DMS114 treated with DMSO at 0.1 percent for 48 hours (cell line): Measurements from ENCODE around the gene SLC7A5.
"Not testable (repeated sequence)": the region's sequence is repeated elsewhere in the genome, so short reads cannot be mapped to it uniquely, and the experiment has no call there.

ENCODE experiments used
- DNase-seq: peaks from one replicate; lab custom pipeline; 2025; ENCODE audit not compliant: unreplicated experiment; lab: John Stamatoyannopoulos, UW

SLC7A5 gene

DNA sequence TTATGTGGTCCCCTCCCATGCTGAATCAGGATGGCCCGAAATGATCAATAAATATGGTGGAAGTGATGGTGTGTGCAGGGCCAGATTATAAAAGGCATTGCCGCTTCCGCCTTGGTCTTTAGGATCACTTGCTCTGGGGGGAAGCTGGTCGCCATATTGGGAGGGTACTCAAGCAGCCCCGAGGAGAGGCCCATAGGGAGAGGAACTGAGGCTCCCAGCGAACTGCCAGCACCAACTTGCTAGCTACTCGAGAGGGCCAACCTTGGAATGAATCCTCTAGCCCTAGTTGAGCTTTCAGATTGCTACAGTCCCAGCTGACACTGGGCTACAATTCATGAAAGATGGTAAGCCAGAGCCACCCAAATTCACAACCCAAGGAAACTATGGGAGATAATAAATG is 19.0 kb upstream of the SLC7A5 start:
- not testable (repeated sequence) for DNase-seq

DNA sequence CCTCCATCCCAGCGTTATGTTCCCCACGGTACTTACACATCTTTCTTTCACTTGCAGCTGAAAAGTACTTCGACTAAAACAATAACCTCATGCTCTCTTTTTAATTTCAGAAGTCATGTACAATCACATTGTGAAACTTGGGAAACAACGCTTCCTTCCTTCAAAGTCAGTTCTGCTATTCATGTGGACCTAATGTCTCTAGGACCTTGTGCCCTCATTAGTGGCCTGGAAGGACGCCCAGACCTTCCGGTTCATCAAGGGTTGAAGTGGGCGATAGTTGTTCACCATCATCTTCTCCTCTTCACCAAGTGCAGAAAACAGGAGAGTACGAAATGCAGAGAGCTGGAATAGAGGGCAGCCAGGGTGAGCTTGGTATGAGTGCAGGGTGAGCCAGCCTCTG is 18.6 kb upstream of the SLC7A5 start:
- not testable (repeated sequence) for DNase-seq

DNA sequence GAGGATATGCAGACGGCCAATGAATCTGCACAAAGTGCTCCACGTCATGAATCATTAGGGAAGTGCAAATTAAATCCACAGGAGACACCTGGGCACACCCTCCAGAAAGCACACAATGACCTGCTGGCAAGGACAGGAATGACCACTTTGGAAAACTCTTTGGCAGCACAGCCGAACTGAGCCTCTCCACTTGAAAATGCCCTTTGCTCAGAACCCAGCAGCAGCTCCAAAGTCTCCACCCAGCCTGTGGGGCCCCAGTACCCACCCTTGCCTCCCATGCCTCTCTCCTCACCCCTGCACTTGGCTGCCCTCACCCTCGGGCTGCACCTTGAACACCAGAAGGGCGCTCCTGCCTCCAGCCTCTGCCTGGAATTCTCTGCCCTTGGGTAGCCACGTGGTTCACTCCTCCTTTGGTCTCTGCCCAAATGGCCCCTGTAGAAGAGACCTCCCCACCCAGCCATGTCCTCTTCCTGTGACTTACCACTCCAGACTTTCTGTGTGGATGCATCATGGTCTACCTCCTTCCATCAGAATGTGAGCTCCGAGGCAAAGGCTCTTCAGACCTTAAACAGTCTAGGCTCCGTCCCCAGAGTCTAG is 16.2 kb upstream of the SLC7A5 start:
- not testable (repeated sequence) for DNase-seq

DNA sequence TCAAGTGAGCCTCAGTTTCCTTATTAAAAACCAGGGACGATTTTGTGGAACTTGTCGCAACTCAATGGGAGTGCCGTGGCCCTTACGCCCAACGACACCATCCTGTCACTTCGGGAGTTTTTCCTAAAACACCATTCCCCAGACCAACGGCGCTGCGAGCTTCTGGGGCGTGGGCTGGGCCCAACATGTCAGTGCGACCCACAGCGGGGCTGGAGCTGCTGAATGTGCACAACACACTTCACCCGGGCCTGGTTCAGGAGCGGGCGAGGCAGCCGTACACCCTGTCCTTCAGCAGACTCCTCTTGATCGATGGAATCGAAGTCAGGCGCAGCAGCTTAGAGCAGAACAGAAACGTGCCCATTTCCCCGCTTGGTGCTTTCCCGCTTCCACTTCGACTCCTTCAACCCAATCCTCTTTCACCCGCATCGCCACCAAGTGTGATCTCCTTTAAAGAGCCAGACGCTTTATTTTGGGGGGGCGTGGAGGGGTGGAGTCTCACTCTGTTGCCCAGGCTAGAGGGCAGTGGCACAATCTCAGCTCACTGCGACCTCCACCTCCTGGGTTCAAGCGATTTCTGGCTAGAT is 13.2 kb upstream of the SLC7A5 start:
- DNase-seq = no peak

DNA sequence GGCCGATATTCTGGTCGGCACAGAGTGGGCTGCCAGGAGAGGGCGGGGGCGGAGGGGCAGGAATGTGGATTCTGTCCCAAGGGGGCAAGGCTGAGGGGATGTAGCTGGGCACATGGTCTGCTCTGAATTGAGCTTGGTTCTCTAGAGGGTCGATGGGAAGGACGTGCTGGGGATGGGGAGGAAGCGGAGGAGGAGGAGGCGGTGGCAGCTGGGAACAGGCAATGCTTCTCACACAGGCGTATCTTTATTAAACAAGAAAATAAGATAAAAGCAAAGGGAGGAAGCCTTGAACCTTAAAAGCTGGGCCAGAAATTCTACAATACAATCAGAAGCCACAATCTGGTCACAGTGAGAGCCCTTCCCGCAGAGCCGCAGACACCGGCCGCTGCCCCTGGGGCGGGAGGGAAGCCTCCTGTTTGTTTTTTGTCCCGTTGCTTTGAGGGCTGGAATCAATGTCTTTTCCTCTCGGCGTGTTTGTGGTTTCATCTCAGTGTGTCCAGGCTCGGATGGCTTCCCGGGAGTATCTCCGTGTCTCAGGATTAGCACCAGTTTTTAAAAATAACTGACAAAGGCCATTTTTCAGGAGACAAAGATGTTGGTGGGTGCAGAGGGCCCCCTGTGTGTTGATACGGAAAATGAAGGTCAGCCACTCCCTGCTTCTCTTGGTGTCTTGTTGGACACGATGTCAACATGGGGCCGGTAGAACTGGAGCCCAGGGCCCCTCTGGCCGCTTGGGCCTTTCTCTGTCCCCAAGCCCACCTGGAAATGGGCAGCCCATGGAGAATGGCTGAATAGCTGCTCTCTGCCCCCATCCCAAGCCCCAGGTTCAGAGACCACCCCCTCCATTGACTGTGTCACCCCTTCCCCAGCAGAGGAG is 12.3 kb upstream of the SLC7A5 start:
- no peak for DNase-seq

DNA sequence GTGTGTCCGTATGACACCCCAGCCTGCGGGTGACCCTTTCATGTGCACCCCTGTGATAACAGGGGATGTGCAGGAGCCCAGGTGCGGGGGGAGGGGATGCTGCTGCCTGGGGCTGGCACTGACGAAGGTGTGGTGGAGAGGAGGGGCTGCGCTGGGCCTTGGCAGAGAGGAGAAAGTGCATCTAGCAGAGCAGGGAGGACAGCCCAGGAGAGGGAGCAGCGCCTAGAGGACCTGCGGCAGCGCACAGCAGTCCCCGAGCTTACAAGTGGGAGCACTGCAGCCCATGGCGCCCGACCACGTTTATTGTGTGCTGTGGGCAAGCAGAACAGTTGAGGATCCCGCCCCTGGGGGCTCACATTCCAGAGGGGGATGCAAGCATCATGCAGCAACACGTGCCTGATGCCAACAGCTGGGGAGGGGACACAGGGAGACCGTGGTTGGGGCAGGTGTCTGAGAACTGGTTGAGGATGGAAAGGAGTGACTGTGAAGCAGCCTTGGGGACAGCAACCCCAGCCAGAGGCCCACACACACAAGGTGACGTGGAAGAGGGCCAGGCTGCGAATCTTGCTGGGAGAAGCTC is 10.9 kb upstream of the SLC7A5 start:
- no peak for DNase-seq

DNA sequence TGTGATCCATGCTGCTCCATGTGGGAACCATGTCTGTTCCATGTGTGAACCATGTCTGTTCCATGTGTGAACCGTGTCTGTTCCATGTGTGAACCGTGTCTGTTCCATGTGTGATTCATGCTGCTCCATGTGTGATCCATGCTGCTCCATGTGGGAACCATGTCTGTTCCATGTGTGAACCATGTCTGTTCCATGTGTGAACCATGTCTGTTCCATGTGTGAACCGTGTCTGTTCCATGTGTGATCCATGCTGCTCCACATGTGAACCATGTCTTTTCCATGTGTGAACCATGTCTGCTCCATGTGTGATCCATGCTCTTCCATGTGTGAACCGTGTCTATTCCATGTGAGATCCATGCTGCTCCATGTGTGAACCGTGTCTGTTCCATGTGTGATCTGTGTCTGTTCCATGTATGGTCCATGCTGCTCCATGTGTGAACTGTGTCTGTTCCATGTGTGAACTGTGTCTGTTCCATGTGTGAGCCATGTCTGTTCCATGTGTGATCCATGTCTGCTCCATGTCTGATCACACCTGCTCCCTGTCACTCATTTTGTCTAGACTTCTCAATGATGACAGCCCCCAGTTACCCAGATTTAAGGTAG is 10.2 kb upstream of the SLC7A5 start:
- DNase-seq = not testable (repeated sequence)

DNA sequence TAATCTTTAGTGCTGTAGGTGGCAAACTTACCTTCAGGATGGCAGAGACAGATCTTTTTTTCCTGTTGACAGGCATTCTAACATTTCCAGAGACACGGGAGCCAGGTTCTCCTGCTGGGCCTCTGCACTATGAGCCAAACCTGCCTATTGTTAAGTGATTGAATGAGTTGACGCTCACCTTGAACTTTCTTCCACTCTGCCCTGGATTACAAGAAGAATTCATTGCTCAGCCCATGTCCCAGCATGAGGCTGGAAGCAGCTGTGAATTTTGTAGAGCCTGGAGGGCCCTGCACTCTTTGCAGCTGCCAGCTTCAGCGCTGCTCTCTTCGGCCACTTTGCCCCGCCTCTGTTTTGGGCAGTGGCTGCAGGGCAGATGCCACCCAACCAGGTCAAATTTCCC is 9.4 kb upstream of the SLC7A5 start:
- no peak for DNase-seq

DNA sequence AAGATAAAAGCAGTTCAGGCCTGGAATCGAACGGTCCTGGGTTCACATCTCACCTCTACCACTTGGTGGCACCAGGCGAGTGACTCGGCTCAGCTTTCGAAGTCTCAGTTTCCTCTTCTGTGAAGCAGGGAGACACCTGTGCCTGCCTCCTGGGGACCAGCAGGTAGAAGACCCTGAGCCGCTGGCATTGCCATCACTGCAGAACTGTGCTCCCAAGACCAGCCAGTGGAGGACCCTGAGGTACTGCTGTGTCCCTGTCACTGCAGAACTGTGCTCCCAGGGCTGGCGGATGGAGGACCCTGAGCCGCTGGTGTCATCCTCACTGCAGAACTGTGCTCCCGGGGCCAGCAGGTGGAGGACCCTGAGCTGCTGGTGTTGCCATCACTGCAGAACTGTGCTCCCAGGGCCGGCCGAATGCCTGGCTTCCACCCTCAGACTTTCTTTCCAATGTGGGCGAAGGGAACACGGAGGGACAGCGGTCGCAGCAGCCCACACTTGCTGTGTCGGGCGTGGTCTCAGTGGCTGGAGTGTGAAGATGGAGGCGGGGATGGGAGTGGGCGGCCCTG is 8.7 kb upstream of the SLC7A5 start:
- no peak for DNase-seq

DNA sequence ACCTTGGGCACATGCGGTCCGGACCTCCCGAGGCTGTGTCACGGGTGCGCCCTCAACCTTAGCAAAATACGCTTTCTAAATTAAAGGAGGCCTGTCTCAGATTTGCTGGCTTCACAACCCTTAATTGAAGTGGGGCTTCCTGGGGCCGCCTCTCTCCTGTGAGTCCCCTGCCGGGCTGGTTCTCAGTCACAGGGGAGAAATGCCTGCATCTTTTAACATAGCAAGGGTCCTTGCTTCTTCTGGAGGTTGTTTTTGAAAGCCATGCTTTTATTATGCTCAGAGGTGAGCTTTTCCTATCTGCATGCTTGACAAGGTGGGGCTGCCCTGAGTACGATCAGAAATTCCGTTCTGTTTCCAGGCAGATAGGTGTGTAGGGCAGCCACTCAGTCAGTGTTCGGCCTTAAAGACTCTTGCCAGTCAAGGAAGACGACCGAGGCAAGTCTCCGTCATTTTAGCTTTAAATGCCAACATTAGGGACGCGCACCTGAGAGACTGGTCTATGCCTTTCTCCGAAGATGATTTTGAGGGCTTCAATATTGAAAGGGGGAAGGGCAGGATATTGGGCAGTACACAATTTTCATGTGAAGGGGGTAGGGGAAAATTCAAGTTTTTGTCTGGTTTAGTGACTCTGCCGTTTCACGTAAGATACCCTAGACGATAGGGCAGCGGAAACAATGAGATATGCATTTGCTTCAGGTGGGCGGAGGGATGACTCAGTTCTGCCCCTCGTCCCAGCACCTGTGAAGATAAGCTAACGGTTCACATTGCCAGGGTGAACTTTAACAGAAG is 5.5 kb upstream of the SLC7A5 start:
- DNase-seq = no peak

DNA sequence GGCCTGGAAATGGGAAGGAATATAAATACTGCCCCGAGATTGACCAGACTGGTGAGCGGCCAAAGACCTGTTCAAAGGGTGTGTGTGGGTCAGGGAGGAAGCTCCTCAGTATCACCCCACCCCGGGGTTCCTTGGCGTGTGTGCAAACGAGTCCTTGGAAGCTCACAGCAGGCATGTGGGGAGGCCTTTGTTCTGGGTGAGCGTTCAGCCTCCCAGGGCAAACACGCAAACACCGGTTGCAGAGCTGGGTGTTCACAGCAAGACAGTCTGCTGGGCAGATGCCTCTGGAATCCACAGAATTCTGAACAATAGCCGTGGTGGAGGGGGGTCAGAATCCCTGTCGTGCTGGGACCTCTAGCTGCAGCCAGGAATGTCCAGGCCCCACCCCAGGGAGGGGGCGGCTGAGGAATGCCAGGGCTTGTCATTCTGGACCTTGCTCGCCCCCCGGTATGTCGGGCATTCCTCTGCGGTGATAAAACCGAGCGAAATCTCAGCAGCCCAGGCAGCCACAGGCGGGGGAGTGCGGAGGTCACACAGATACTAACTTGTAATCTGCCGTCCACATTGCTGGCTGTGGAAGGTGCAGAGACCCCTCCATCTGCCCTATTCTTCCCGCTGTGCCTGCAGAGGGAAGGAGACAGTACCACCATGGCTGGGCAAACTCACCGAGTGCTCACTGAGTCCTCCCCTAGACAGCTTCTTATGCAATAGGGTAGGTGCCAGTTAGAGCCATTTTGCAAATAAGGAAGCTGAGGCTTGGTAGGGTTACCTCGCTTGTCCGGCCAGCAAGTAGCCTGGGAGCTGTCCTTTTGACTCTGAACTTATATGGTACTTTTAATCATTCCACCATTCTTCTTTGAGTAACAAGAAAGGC is 1.3 kb upstream of the SLC7A5 start:
- not testable (repeated sequence) for DNase-seq

DNA sequence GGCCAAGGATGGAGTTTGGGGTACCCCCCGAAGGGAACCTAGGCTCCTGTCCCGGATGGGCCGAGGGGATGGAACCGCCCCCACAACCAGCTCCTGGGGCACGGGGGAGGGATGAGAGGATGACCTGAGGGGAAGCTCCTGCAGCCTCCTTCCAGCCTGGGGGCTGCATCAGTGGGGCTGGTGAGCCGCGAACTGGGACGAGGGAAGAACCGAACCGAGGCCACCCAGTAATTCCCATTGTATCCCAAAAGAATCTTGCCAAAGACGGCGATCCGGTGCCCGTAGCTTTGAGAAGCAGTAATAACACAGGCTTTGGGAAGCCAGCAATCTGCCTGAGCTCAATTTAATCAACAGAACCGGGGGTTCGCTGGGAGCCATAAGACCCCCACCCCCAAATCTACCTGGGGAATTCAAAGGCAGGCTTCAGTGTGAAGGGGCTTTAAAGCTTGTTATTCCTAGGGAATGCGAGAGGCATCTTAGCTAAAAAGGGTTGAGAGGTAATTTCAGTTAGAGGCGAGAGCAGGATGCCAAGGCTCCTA is 641 bp upstream of the SLC7A5 start:
- not testable (repeated sequence) for DNase-seq

DNA sequence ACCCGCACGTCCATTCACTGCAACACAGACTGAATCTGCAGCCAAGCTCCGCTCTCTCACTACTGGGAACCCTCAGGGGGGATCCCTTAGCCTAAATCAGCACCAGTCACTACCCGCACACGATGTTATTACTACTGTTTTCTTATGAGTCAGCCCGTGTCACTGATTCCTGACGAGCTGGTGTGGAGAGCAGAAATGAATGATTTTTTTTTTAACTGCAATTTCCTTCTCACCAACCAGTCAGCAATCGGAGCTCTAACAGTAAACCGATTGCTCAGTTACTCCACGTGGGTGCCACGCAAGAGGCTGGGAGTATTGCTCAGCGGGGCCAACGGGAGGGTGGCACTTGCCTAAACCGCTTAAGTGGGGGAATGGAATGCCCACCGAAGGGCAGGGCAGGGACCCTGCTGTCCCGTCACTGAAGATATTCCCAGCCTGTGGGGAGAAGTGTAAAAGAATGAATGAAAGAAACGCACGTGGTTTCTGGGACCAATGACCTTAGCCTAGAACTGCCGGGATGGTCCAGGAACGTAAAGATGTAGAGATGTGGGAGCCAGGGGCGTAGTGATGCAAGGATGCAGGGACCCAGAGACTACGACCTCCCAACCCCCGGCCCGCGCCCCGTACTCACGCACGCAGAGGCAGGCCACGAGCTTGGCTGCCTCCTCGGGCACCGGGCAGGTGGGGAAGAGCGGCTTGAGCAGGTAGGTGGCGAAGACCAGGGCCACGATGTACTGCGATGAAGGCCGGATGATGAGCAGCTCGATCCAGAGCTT is 865 bp downstream of the SLC7A5 start:
- DNase-seq = peak; percentile 33

DNA sequence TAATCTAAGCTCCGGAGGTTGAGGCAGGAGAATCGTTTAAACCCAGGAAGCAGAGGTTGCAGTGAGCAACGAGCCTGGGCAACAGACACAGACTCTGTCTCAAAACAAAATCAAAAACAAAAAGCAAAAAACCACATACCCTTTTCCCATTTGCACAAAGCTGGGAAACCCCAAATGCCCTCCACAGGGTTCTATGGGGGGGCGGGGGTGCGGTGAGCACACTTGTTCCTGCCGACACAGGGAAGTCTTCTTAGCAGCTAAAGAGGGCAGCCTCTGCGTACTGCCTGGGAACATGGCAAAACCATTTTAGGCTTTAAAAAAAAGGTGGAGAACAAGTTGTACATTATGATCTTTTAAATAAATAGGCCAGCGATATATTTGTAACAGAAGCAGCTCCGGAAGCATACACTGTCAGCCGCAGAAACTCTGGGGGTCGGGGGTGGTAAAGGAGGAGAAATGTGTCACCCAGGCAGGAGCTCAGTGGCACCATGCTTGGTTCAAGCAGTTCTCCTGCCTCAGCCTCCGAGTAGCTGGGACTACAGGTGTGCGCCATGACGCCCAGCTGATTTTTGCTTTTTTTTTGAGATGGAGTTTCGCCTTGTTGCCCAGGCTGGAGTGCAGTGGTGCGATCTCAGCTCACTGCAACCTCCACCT is 3.3 kb downstream of the SLC7A5 start:
- not testable (repeated sequence) for DNase-seq

DNA sequence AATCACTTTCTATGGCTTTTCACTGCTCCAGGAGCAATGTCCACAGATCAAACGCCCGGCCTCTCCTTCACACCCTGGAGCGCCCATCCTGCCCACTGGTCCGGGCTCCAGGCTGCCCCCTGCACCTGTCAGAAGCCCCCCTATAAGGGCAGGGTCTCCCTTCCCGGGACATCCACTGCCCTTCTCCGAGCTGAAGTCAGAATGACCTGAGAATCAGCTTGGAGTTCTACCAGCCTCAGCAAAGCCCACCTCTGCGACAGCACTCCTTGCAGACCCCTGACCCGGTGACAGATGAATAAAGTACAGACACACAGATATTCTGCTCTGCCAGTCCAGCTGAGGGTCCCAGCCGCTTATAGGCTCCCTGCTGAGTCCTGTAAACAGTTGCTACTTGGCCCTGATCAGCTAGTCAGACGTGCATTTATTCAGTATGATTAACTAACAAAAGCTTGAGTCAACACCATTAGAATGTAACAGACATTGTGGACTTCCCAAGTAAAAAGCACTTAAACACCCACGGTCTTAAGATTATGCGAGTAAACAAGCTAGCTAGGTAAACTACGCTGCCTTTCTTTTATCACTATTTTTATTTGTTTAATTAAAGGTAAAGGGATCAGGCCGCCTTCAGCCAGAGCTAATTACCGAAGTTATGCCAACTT is 4.8 kb downstream of the SLC7A5 start:
- DNase-seq = no peak

DNA sequence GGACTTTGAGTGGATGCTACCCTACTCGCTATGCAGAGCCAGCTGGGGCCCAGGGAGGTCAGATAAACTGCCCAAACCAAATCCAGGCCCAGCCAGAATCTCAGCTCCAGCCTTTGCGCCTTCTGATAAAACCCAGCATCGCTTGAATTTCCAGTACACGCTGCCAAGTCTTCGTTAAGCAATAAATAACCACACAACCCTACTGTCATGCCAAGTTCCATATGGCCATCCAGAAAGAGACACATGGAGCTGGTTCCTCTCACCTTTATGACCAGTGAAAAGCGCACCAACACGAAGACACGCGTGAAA is 6.0 kb downstream of the SLC7A5 start:
- DNase-seq = not testable (repeated sequence)

DNA sequence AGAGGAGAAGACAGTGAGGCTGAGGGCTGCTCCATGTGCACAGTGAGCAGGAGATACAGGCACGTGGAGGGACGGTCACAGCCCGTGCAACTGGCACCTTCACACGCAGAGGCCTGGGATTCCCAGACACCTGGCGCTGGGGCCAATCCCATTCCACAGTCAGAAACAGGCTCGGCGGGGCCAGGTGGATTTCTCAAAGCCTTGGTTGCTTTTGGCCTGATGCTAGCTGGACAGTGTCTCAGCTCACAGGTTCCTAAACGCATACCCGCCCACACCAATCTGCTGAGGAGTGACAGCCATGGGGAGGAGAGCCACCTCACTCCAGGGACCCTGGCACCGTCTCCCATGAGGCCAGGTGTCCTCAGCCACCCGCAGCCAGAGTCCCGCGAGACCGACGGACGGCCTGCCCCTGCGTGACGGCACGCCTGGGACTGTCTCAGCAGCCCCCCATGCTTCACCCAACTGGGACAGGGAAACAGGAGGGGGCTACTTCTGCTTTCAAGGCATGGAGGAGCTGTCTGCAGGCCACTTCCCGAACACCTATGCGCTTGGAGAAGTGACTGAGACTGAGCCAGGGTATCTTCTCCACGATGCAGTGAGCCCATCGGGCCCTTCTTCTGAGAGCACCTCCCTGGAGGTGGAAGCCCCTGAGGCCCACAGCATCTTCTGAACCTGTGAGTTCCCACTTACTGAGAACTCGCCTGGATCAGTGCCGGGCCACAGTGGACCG is 6.5 kb downstream of the SLC7A5 start:
- not testable (repeated sequence) for DNase-seq
